ENCODE results near the gene TMEM179B. TPM values are rescaled to one million over a fixed set of nuclear protein-coding genes. Genes with fewer than 3 reads are reported as not detected.

TMEM179B gene
- total and polyA plus RNA-seq, 2 of the 4 experiments (the other 2 are of a cell fraction) = 29.4 to 67.1 TPM

- Histone ChIP-seq H3K27me3 (ENCODE audit: control insufficient read depth, insufficient read depth, low read length) (no peaks in the 10 kb centered on the region), H3K23ac (ENCODE audit: low read depth, low read length) (peak within 1 kb of the TSS; percentile 87), H3K4ac (ENCODE audit: low read depth, low read length) (peak within 1 kb of the TSS; percentile 88), H3K36me3 (ENCODE audit: control insufficient read depth, insufficient read depth, low read length) (peaks cover 52% of the 10 kb centered on the region), H3K4me1 (ENCODE audit: control insufficient read depth, insufficient read depth, low read length) (peaks cover 12% of the 10 kb centered on the region), H3K9ac (ENCODE audit: low read depth, low read length) (peak within 1 kb of the TSS; percentile 89), H2AFZ (replicated peaks; ENCODE audit: low read length, poor library complexity) (peak within 1 kb of the TSS; percentile 95), H4K8ac (ENCODE audit: low read depth in 2 of 2, low read length in 2 of 2) (peak within 1 kb of the TSS; percentile 89 to 94), H2BK20ac (ENCODE audit: low read depth, low read length) (no peak within 1 kb of the TSS), H3K27ac (ENCODE audit: insufficient read depth, low read length) (peak within 1 kb of the TSS; percentile 90), H3K4me2 (ENCODE audit: low read depth, low read length) (peak within 1 kb of the TSS; percentile 88), H4K20me1 (ENCODE audit: insufficient read depth, low read length) (peaks cover 7% of the 10 kb centered on the region), H2AK5ac (ENCODE audit: low read depth, low read length) (peak within 1 kb of the TSS; percentile 95), H3K9me3 (ENCODE audit: control insufficient read depth, insufficient read depth, low read length) (no peaks in the 10 kb centered on the region), H2BK120ac (ENCODE audit: low read depth, low read length) (peak within 1 kb of the TSS; percentile 11; the same call in 1 of the 2 replicates), H3K79me1 (ENCODE audit: low read depth in 1 of 2, low read length in 2 of 2) (peaks cover 12 to 49% of the 10 kb centered on the region in 2 experiments), H2AK9ac (replicated peaks; ENCODE audit: low read depth, low read length, poor library complexity) (peak within 1 kb of the TSS; percentile 88), H4K5ac (ENCODE audit: low read depth, low read length) (peak within 1 kb of the TSS; percentile 77), H2BK5ac (ENCODE audit: low read depth, low read length, poor library complexity, severe bottlenecking) (peak within 1 kb of the TSS; percentile 84), H2BK15ac (ENCODE audit: low read depth, low read length) (no peak within 1 kb of the TSS), H3K56ac (ENCODE audit: extremely low read depth, insufficient read depth, low read length) (no peak within 1 kb of the TSS), H4K91ac (ENCODE audit: insufficient read depth, low read depth, low read length) (peak within 1 kb of the TSS; percentile 89), H3K18ac (ENCODE audit: low read depth, low read length) (peak within 1 kb of the TSS; percentile 36), H3K14ac (replicated peaks; ENCODE audit: low read depth, low read length) (peak within 1 kb of the TSS; percentile 83), H3K9me1 (ENCODE audit: insufficient read depth, low read length) (no peaks in the 10 kb centered on the region), H3K4me3 (ENCODE audit: insufficient read depth, low read depth, low read length) (peak within 1 kb of the TSS; percentile 93)
- no TSS peak for BruUV-seq (replicated peaks)
- dilution Hi-C loops (cut with HindIII; ENCODE audit: low sequenced_read_pairs, unreplicated experiment) = no loop called here
- CTCF ChIA-PET = no interaction called here
- ATAC-seq (ENCODE audit: low read depth) = peak; percentile 86
- intact Hi-C loops (cut with micrococcal nuclease) = loop anchor here (2.0 kb wide), 1 partner anchor 13 kb away; the partner anchor contains the start of gene NXF1
- POLR2A ChIA-PET (ENCODE audit: unreplicated experiment) = interaction anchor here (1.0 kb wide), 1 partner anchor 10 kb away, joined by 3 read pairs; no protein-coding TSS in a partner anchor
- in situ Hi-C loops (cut with MboI; ENCODE audit: low sequenced_read_pairs) = no loop called here
- DNase-seq = peak; percentile 72
- whole genome bisulfite sequencing, 2 experiments (ENCODE audit: extremely low coverage in 2 of 2, insufficient read length in 1 of 2) = 2% methylated on average over 18 of the region's 58 CpGs; no CpG with 5 or more reads in 1 of the 2 experiments
- no peak for TF ChIP-seq BHLHE40 (IDR thresholded peaks at IDR 0.05; ENCODE audit: low read depth, low read length)
- no peak for TF ChIP-seq MAFK (IDR thresholded peaks at IDR 0.05; ENCODE audit: low read depth, low read length)
- TF ChIP-seq, protein P1, sequence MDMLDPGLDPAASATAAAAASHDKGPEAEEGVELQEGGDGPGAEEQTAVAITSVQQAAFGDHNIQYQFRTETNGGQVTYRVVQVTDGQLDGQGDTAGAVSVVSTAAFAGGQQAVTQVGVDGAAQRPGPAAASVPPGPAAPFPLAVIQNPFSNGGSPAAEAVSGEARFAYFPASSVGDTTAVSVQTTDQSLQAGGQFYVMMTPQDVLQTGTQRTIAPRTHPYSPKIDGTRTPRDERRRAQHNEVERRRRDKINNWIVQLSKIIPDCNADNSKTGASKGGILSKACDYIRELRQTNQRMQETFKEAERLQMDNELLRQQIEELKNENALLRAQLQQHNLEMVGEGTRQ (IDR thresholded peaks at IDR 0.05; ENCODE audit: low read depth, low read length) = no peak
- TF ChIP-seq RAD21 (IDR thresholded peaks at IDR 0.05; ENCODE audit: low read length) = no peak
- TF ChIP-seq NFE2L2 (IDR thresholded peaks at IDR 0.05; ENCODE audit: low read depth, low read length) = no peak
- TF ChIP-seq ELK1 (IDR thresholded peaks at IDR 0.05; ENCODE audit: borderline replicate concordance, low read depth, low read length) = no peak
- peak; percentile 81; the same call in 1 of the 2 replicates for TF ChIP-seq MXI1 (IDR thresholded peaks at IDR 0.05; ENCODE audit: borderline replicate concordance, low read depth, low read length)
- TF ChIP-seq CHD1 (IDR thresholded peaks at IDR 0.05; ENCODE audit: low read depth, low read length) = peak; percentile 37; the same call in 1 of the 2 replicates
- peak; percentile 64 for TF ChIP-seq POLR2A (IDR thresholded peaks at IDR 0.05; ENCODE audit: low read depth, low read length)
- TF ChIP-seq RFX5 (IDR thresholded peaks at IDR 0.05; ENCODE audit: low read depth, low read length) = no peak
- TF ChIP-seq CEBPB (IDR thresholded peaks at IDR 0.05; ENCODE audit: low read depth, low read length) = no peak
- no peak for TF ChIP-seq SMC3 (IDR thresholded peaks at IDR 0.05; ENCODE audit: low read depth, low read length)
- no peak for TF ChIP-seq RCOR1 (IDR thresholded peaks at IDR 0.05; ENCODE audit: insufficient replicate concordance, low read length)
- peak; percentile 92; the same call in 1 of the 2 replicates for TF ChIP-seq MAZ (IDR thresholded peaks at IDR 0.05; ENCODE audit: borderline replicate concordance, low read depth, low read length)
- no peak for TF ChIP-seq FOS (IDR thresholded peaks at IDR 0.05; ENCODE audit: low read depth, low read length)
These were observed 4.4 kb downstream of the TMEM179B start, which contains the start of gene TMEM223 for GRCh38 chr11:62791501-62792201. Gene TMEM223, minus strand, starts transcription at chr11:62792006. Its CDS starts 12 bp downstream, at chr11:62791994.

Data from IMR-90 (cell line).